Retinal pigment epithelial cell (primary cell): Measurements from ENCODE around the gene PIGQ.

Experiments used
- DNase-seq: peaks from one replicate; pipeline ENCODE4 v3.0.0-alpha.2; 2010; ENCODE audit warnings: low read depth
- H3K4me3 ChIP-seq: 2 replicates; pipeline ENCODE4 v1.5.1; 2011; ENCODE audit warnings: mild to moderate bottlenecking, low read length, control low read depth, moderate library complexity
- TF ChIP-seq, protein P1 (sequence below): conservative IDR thresholded peaks from 2 replicates; pipeline ENCODE4 v1.5.1; 2011; ENCODE audit warnings: low read depth, low read length, control low read depth, inconsistent platforms

Gene PIGQ

DNA sequence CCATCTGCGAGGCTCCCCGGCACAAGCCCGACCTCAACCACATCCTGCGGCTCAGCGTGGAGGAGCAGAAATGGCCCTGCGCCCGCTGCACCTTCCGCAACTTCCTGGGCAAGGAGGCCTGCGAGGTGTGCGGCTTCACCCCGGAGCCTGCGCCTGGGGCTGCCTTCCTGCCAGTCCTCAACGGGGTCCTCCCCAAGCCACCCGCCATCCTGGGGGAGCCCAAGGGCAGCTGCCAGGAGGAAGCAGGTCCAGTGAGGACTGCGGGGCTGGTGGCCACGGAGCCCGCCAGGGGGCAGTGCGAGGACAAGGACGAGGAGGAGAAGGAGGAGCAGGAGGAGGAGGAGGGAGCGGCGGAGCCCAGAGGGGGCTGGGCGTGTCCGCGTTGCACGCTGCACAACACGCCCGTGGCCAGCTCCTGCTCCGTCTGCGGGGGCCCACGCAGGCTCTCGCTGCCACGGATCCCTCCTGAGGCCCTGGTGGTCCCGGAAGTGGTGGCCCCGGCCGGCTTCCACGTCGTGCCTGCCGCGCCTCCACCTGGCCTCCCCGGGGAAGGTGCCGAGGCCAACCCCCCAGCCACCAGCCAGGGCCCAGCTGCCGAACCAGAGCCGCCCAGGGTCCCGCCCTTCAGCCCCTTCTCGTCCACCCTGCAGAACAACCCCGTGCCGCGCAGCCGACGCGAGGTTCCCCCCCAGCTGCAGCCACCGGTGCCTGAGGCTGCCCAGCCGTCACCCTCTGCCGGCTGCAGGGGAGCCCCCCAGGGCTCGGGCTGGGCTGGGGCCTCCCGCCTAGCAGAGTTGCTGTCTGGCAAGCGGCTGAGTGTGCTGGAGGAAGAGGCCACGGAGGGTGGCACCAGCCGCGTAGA, 22.6 kb upstream of the PIGQ start:
- no peak overlapping the region for H3K4me3 ChIP-seq
- TF ChIP-seq, protein P1, sequence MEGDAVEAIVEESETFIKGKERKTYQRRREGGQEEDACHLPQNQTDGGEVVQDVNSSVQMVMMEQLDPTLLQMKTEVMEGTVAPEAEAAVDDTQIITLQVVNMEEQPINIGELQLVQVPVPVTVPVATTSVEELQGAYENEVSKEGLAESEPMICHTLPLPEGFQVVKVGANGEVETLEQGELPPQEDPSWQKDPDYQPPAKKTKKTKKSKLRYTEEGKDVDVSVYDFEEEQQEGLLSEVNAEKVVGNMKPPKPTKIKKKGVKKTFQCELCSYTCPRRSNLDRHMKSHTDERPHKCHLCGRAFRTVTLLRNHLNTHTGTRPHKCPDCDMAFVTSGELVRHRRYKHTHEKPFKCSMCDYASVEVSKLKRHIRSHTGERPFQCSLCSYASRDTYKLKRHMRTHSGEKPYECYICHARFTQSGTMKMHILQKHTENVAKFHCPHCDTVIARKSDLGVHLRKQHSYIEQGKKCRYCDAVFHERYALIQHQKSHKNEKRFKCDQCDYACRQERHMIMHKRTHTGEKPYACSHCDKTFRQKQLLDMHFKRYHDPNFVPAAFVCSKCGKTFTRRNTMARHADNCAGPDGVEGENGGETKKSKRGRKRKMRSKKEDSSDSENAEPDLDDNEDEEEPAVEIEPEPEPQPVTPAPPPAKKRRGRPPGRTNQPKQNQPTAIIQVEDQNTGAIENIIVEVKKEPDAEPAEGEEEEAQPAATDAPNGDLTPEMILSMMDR = peak; percentile 33
- DNase-seq = no peak

DNA sequence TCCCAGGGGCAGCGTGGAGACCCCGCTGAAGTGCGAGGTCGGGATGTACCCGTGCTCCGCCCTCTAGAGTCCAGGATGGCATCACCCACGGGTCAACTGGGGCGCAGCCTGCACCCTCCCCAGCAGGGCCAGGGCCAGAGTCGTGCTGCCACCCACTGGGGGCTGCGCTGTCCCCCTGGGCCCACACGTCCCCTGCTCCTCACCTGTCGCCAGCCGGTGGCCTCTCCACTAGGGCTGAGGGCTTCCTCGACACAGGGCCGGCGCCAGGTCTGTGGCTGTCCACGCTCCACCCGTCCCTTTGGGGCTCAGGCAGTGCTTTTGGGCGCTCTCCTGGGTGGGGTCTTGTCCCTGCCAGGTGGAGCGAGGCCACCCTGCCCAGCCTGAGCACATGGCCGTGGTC, 21.2 kb upstream of the PIGQ start:
- no peak for DNase-seq
- TF ChIP-seq, protein P1 = no peak
- no peak overlapping the region for H3K4me3 ChIP-seq

DNA sequence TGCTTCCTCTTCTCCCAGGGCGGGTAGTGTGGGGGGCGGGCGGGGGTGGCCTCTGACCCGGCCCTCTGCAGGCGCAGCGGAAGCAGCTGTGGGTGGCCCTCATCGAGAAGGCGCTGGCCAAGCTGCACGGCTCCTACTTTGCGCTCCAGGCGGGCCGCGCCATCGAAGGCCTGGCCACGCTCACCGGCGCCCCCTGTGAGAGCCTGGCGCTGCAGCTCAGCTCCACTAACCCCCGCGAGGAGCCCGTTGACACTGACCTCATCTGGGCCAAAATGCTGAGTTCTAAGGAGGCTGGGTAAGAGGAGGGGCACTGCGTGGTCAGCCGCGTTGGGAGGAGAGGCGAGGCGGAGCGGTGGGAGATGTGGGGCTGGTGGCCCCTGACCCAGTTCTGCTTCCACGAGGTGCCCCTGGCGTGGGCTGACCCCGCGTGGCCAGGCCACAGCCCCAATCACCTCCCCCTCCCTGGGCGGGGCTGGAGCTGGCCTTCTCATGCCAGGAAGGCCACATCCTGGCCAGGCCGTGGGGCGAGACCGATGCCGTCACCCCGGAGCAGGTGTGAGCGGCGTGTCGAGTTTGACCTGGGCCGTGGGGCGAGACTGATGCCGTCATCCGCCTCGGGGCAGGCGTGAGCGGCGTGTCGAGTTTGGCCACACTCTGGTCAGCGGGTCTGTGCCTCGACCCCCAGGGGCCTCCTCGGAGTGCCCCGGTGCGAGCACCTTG, 20.1 kb upstream of the PIGQ start:
- H3K4me3 ChIP-seq = no peak overlapping the region
- TF ChIP-seq, protein P1 = peak; percentile 15
- DNase-seq = no peak

DNA sequence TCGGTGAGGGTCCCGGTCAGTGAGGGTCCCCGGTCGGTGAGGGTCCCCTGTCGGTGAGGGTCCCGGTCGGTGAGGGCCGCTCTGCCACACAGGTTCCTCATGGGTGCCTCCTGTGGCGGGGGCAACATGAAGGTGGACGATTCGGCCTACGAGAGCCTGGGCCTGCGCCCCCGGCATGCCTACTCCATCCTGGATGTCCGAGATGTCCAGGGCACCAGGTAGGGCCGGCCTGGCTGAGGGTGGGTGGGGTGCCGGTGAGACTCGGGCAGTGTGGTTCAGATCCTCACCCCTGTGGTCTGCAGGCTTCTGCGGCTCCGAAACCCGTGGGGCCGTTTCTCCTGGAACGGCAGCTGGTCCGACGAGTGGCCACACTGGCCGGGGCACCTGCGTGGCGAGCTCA, 18.6 kb upstream of the PIGQ start:
- no peak overlapping the region for H3K4me3 ChIP-seq
- DNase-seq = no peak
- TF ChIP-seq, protein P1 = no peak

DNA sequence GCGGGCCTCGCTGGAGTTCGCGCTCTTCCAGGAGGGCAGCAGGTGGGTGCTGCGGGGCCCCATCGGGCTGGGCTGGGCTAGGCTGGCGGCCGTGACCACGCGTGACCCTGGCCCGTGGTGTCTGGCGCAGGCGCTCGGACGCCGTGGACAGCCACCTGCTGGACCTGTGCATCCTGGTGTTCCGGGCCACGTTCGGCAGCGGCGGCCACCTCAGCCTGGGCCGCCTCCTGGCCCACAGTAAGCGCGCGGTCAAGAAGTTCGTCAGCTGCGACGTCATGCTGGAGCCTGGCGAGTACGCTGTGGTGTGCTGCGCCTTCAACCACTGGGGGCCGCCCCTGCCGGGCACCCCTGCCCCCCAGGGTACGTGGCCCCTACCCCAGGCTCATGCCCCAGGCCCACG, 17.6 kb upstream of the PIGQ start:
- DNase-seq = no peak
- H3K4me3 ChIP-seq = no peak overlapping the region
- TF ChIP-seq, protein P1 = no peak

DNA sequence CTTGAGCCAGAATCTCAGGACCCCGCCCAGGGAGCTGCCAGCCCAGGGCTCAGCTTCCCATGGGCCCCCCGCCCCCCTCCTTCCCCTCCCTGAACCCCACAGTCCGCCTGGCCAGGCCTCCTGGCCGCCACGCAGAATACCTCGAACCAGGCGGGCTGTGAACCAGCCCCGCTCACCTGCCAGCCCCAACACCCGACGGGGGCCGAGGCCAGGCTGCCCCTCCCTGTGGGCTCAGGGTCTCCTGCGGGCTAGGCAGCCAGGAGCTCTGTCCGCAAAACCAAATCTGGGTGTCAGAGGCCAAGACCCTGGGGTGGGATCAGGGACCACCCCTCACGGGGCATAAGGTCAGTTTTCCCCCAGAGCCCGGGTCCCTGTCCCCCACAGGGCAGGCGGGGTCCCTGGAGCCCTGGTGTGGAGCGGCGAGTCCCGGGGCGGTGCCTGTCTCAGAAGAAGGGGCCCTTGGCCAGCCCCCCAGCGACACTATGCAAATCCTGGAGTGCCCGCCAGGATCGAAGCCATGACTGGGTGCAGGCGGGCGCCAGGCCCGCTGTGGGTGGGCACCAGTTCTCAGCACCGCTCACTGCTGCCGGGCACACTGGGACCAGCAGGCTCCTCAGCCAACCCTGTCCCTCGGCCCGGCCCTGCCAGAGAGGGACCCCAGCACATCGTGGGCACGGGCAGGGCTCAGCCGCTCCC, 16.0 kb upstream of the PIGQ start:
- H3K4me3 ChIP-seq = no peak overlapping the region
- DNase-seq = no peak
- TF ChIP-seq, protein P1 = no peak
